Renal cortical epithelial cell (primary cell): Measurements from ENCODE around the gene SGSM1. TPM values are rescaled to one million over a fixed set of nuclear protein-coding genes. Genes with fewer than 3 reads are reported as not detected.
"Not testable (repeated sequence)": the region's sequence is repeated elsewhere in the genome, so short reads cannot be mapped to it uniquely, and the experiment has no call there.

Source experiments
- DNase-seq: peaks from one replicate; pipeline ENCODE4 v3.0.0-alpha.2; 2011; ENCODE audit warnings: low read depth
- total RNA-seq: library from RNA; depleted of rRNA; stranded (reverse); fragments of >200 nt; gene quantifications from 2 replicates; pipeline ENCODE4 v1.2.3, GENCODE V29; 2014

The SGSM1 gene
- total RNA-seq, 1 donor from 2014 or later = not detected

DNA sequence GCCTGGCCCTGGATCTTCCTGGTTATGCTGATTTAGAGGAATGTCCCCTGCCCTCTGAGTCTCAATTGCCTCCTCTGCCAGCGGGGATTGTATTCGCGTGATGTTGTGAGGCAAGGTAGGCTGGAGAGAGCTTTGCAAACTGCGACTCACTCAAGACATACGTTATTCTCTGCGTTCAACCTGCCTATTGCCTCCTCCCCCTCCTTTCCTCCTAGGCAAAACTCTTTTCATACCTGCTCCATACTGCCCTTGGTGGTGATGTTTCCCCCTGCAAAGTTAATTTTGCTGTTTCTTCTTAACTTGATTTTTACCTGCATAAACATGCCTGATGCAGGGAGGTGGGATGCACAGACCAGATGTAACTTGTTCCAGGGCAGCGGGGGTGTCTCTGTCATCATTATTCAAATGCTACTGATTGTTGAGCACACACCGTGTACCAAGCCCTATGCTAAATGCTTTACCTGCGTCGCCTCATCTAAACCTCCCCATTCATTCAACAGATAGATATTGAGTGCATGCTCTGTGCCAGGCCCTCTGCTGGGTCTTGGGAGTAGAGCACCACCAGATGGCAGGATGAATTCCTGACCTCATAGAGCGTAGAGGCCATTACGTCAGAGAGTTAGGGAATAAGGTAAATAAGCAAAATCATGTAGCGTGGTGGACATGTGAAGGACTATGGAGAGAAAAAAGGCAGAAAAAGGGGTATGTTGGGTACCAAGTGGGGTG is 29.0 kb downstream of the SGSM1 start:
- DNase-seq = peak; percentile 5

DNA sequence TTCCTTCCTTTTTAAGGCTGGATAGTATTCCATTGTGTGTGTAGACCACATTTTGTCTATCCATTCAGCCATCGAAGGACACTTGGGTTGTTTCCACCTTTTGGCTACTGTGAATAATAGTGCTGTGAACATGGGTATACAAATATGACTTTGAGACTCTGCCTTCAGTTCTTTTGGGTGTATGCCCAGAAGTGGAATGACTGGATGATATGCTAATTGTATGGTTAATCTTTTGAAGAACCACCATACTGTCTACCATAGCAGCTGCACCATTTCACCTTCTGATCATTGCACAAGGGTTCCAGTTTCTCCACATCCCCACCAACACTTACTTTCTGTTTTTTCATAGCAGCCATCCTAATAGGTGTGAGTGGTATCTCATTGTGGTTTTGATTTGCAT is 30.3 kb downstream of the SGSM1 start:
- no peak for DNase-seq

DNA sequence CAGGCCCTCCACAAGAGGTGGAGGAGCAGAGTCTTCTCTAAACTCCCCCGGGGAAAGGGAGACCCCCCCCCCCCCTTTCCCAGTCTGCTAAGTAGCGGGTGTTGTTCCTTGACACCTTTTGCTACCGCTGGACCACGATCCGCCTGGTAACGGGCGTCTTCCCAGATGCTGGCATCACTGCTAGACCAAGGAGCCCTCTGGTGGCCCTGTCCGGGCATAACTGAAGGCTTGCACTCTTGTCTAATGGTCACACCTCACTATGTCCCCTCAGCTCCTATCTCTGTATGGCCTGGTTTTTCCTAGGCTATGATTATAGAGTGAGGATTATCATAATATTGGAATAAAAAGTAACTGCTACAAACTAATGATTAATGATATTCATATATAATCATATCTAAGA is 31.5 kb downstream of the SGSM1 start:
- not testable (repeated sequence) for DNase-seq

DNA sequence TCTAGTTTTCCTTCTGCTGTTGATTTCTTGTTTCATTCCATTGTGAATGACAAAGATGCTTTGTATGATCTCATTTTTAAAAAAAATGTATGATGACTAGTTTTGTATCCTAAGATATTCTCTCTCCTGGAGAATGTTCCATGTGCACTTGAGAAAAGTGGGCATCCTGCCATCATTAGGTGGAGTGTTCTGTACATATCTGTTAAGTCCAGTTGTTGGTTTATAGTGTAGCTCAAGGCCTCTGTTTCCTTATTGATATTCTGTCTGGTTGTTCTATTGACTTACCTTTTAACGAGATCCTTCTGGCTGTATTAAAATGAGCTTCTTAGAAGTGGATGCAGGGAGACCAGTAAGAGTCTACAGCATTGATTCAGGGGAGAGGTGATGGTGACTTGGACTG is 35.2 kb downstream of the SGSM1 start:
- no peak for DNase-seq

DNA sequence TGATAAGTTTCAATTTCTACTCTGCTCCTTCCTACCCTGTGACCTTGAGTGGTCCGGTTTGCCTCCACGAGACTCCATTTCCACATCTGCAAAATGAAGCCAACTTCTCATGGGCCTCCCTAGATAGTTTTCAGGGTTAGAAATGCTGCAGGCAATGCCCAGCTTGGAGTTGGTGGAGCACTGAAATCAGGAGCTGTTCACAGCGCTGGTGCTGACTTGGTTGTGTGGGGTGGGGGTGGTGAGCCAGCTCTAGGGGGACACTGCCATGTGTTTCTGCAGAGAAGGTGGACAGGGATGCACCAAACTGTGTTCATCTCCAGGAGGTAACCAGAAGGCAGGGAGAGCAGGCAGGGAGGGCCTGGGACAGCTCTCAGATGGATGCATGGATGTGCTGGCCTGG is 37.0 kb downstream of the SGSM1 start:
- DNase-seq = no peak

DNA sequence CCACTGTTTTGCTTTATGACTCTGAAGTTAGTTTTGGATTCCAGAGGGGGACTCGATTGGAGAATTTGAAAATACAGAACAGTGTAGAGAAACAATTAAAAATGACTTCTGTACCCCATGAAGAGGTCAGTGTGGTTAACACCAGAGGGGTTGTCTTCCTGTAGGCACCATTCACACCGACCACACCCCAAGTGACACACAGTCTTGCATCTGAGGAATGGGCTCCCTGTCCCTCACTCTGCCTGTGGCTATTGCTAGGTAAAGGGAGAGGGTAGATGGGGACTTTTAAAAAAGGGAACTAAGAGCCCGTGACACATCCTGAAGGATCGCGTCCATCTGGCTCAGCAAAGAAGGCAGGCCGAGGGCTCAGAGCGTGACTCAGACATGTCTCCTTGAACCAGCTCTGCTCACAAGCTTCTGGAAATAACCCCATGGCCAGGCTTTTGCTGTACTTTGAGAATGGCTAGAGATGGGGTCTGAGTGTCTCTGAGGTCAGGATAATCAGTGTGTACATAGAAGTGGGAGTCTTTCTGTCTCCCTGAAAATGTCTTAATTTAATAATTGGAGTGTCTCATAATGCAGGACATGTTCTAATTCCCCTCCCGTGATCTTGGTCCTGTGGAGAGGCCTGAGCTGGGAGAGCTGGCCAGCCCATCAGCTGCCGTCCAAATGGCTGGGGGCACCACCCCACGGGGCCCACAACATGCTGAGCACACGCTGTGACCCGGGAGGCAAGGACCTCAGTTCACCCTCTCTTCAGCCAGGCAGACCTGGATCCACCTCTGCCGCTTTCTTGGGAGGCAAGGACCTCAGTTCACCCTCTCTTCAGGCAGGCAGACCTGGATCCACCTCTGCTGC is 39.3 kb downstream of the SGSM1 start:
- no peak for DNase-seq

DNA sequence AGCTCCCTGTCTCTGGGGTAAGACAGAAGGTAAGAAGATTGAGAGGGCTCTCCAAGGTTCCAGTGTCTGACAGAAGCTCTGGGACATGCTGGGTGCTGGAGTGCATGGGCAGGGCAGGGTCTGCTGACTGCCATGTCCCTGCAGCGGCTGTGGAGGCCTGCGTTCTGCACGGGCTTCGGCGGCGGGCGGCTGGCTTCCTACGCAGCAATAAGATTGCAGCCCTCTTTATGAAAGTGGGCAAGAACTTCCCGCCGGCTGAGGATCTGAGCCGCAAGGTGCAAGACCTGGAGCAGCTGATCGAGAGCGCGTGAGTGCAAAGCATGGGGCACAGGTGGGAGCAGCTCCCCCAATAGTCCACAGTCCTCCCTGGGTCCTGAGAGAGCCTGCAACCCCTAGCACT is 41.5 kb downstream of the SGSM1 start:
- DNase-seq = no peak

DNA sequence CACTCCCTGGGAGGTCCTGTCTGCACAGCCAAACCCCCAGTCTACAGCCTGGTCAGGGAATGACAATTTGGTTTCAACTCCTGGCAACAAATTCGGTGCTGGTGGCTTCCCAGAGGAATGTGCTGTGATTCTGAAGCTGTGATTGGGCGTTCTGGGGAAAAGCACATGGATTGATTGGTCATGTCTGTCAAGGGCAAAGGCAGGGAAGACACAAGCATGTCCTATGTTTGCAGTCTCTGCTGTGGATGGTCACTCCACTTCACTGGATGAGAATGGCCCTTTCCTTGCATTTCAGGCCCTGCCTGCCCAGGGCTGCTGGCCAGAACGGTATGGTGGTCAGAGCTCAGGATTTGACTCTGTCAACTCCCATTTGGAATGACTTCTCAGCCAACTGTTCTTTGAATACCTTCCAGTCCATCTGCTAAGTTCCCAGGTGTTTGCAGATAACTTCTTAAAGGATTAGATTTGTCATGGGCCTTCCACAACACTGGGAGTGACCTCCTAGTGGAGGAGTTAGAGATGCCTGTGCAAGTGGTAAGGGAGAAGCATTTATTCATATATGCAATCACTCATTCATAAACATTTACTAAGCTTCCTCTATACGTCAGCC is 42.7 kb downstream of the SGSM1 start:
- DNase-seq = no peak

DNA sequence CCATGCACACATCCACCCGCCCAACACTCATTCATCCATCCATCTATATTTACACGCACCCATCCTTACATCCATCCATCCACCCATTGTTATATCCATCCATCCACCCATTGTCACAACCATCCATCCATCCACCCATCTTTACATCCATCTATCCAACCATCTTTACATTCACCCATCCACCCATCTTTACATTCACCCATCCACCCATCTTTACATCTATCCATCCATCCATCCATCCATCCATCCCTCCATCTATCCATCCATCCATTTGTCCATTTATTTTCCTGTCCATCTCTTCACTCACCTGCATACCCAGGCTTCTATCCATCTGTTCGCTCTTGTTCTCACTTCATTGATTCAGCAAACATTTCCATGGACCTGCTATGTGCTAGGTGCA is 49.8 kb downstream of the SGSM1 start:
- no peak for DNase-seq

DNA sequence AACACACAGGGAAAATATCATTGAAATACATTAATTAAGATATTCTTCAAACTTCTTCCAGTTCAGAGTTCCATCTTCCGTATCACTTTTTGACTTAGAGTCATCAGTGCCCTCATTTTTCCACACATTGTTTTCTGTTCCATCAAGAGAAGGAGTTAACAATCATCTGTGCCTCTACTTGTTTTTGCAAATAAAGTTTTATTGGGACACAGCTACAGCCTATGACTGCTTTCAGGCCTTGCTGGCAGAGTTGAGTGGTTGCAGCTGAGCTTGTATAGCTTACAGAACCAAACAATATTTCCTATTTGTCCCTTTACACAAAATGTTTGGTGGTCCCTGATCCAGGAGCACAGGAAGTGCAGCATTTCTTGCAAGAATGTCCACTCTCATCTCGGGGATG is 51.6 kb downstream of the SGSM1 start:
- DNase-seq = no peak

DNA sequence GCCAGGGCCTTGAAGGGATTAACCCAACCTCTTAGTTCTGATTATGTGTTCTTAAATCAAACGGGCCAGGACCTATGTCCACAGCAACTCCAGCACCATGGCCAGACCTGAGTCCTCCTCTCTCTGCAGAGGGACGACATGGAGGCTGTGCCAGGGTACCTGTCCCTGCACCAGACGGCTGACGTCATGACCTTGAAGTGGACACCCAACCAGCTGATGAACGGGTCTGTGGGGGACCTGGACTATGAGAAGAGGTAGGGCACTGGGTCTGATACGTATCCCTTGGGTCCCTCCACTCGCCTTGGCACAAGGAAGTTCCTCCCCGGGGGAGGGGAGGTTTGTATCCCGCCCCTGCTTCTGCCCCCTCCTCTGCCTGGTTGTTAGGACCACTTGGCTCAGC is 53.6 kb downstream of the SGSM1 start:
- DNase-seq = no peak

DNA sequence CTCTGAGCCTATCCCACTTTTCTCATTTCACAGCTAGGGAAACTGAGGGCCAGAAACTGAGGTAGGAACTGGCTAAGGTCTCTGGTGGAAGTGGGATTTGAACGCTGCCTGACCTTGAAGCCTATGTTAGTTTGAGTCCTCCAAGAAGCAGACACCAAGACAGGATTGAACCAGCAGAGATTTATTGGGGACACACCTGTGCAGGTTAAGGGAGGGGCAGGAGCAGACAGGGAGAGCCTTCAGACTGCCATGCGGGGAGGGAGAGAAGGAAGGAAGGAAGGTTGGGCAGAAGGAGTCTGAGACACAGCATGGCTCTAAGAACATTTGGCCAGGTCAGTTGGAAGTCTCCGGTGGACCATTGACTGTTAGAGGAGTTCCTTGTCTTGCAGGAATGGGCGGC is 59.5 kb downstream of the SGSM1 start:
- DNase-seq = no peak

DNA sequence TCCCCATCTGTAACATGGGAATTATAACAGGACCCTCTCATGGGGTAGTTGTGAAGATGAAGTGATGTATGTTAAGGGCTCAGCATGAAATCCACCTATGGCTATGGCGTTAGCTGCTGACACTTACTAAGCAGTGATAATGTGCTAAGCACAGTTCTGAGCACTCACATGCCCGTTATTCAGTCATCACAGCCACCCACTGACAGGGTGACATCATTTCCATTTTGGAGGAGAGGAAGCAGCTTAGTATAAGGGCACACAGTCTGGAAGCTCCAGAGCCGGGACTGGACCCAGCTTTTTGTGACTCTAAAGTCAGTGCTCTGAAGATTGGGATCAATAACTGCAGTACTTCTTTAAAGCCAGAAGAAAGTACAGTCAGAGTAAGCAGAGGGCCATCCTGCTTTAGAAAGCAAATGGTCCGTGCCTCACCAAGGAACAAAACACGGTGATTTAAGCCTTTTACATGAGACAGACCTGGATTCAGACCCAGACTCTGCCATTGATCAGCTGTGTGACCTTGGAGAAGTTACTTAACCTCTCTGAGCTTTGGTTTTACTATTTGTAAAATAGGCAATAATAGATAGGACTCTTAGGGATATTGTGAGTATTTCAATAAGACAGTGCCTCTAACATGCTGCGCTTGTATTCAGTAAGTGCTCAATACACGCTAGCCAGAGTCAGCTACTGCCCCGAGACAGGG is 61.5 kb downstream of the SGSM1 start:
- DNase-seq = no peak

DNA sequence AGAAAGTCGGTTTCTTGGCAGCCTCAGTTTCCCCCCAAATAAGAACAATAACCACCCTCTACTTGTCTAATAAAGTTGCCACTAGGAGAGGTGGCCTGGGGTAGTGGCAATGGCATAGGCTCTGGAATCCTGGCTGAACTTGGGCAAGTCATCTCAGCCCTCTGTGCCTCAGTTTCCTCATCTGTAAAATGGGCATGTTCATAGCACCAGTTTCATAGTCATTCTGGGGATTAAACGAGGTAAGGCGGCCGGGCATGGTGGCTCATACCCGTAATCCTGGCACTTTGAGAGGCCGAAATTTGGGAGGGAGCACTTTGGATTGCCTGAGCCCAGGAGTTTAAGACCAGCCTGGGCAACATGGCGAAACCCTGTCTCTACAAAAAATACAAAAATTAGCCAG is 63.0 kb downstream of the SGSM1 start:
- no peak for DNase-seq

DNA sequence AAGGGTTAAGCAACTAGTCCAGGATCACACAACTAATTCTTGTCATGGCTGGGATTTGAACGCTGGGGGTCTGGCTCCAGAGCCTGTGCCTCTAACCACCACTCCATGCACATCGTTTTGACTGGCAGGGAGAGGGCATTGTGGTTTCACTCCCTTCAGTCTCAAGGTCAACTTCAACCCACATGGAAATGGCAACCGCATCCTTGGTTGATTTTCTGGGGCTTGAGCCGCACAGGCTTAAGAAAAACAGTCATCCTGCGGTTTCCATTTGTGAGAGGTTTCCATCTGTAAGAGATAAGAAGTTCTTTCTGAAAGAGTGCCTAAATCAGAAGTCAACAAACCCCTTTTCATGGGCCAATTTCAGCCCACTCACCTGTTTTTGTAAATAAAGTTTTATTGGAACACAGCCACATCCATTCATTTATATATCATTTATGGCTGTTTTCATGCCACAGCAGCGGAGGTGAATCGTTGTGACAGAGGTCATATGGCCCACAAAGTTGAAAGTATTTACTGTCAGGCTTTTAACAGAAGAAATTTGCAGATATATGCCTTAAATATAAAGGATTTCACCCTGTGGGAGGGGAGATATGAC is 65.7 kb downstream of the SGSM1 start:
- no peak for DNase-seq

DNA sequence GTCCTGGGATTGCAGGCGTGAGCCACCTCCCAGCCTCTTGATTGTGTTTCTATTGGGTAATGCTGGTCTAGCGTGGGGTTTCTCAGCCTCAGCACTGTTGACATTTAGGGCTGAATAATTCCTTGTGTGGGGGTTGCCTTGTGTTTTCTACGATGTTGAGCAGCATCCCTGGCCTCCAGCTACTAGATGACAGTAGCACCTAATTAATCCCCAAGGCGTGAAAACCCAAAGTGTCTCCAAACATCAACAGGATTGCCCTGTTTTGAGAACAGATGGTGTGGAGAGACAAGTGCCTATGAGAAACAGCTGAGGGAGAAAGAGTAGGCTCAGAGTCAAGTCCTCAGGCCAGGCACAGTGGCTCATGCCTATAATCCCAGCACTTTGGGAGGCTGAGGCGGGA is 67.2 kb downstream of the SGSM1 start:
- no peak for DNase-seq

DNA sequence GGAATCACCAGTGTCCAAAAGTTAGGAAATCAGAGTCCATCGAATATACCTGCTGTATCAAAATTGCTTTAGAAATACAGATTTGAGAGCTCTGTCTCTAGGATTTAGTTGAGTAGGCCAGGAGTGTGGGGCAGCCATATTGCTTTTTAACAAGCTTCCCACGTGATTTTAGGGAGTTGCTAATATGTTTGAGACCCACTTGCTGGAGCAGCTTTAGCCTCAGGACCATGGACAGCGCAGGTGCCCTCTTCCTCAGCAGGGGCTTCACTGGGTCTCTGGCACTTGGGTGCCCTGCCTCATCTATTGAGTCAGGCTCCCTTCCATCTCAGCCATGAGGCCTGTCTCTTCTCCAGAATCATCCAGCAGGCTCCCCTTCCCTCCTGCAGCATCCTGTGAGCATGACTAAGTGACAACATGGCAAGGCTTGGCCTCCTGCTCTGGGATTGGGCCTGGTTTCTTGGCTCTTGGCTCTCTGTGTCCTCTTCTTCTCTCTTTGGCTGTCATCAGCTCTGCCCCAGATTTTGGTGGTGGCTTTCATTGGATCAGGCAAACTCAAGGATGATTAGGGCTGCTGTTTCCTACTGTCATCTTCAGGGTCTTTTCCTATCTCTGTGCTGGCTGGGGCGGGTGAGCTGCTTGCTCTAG is 70.0 kb downstream of the SGSM1 start:
- peak; percentile 12 for DNase-seq

DNA sequence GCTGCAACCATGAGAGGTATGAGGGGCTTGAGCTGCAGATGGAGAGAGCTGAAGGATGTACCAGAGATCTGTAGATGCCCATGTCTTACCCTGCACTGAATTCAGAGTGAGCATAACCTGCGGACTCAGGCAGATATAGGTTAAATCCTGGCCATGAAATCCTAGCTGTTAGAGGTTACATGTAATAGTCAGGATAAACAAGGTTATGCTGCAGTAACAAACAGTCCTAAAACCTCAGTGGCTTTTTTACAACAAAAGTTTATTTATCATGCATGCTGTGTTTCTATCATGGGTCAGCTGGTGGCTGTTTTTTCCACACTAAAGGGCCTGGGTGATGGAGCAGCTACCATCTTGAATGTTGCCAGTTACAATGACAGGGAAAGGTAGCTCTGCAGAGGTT is 70.7 kb downstream of the SGSM1 start:
- DNase-seq = no peak

DNA sequence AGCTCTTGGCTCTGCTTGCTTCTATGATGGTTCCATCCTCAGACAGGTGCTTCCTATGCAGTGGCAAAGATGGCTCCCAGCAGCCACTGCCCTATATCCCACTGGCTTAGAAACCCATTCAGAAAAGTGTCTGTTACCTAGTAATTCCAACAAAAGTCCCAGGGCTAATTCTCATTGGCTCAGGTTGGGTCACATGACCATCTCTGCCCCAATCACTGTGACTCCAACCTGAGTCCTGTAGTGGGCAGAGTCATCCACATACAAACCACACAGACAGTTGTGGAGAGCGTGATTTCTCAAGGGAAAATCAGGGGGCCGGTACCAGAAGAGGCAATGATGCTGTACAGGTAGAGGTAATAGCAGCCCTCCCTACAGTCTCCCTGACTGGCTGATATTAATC is 73.0 kb downstream of the SGSM1 start:
- DNase-seq = no peak

DNA sequence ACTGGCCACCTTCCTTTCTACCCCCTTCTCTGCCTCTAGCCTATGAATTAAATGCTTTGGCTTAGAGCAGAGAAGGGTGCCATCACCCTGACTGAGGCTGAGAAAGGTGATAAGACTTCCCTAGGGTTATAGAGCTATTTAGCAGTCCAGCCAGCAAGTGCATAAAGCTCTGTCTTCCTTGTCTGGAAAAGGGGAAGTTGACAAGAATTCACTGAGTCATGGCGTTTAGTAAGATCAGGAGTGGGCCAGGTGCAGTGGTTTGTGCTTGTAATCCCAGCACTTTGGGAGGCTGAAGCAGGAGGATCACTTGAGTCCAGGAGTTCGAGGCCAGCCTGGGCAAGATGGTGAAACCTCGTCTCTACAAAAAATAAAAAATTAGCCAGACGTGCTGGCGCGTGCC is 77.4 kb downstream of the SGSM1 start:
- no peak for DNase-seq

DNA sequence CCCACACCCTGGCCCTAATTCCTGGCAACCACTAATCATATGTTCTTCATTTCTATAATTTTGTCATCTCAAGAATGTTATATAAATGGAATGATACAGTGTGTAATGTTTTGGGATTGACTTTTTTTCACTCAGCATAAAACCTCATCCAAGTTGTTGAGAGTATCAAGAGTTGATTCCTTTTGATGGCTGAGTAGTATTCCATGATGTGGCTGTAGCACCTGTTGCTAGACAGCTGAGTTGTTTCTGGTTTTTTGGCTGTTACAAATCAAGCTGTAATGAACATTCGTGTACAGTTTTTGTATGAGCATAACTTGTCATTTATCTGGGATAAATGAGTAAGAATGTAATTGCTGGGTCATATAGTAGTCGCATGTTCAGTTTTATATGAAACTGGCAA is 81.2 kb downstream of the SGSM1 start:
- DNase-seq = no peak
